SK-N-SH (cell line): ENCODE data around the gene AGBL4. TPM values are rescaled to one million over a fixed set of nuclear protein-coding genes. Genes with fewer than 3 reads are reported as not detected.

ENCODE experiments used
- CTCF ChIA-PET: fragments of 300-600, 350-600 bp; formaldehyde crosslinking; extraction: SDS; loops from one replicate; lab custom pipeline; 2021; lab: Yijun Ruan, JAX
- POLR2A ChIA-PET: fragments of 350-600 bp; sonication (Branson Sonifier 250); formaldehyde crosslinking; extraction: SDS; loops from one replicate; lab custom pipeline; 2020; ENCODE audit warnings: antibody characterized with exemption, inconsistent platforms; lab: Yijun Ruan, JAX
- DNase-seq: peaks from one replicate; pipeline ENCODE4 v3.0.0; 2012
- H2AFZ ChIP-seq: fragments of 200-600 bp; sonication (generic); 2 replicates; pipeline ENCODE4 v1.8.1; 2016; ENCODE audit warnings: antibody characterized with exemption, mild to moderate bottlenecking, low read depth
- H3F3A ChIP-seq: fragments of 200-600 bp; sonication (generic); replicated peaks from 2 replicates; pipeline ENCODE3; 2016; ENCODE audit warnings: antibody characterized with exemption, mild to moderate bottlenecking; ENCODE audit not compliant: insufficient read depth
- H3K27ac ChIP-seq, 2 experiments: fragments of 200-500 bp in 1 of 2; fragments of 200-600 bp in 1 of 2; sonication (Bioruptor generic) in 1 of 2; sonication (generic), shearing (Covaris generic) in 1 of 2; 2 replicates each; pipeline versions ENCODE4 v1.5.1 to v1.6.1; 2014 to 2016; ENCODE audit warnings: low read depth in 2 of 2, inconsistent platforms in 1 of 2, low read length in 1 of 2, mild to moderate bottlenecking in 1 of 2, mixed read lengths in 1 of 2
- H3K27me3 ChIP-seq: fragments of 200-600 bp; sonication (generic), shearing (Covaris generic); 2 replicates; pipeline ENCODE4 v1.6.1; 2016; ENCODE audit warnings: mixed run types; ENCODE audit not compliant: insufficient read depth
- H3K36me3 ChIP-seq, 2 experiments: fragments of 200-500 bp in 1 of 2; fragments of 200-600 bp in 1 of 2; sonication (Bioruptor generic) in 1 of 2; sonication (generic) in 1 of 2; replicated peaks in 1 of 2; 2 replicates each; pipeline versions ENCODE3 to v1.5.1; 2014 to 2016; ENCODE audit warnings: low read length in 1 of 2, mild to moderate bottlenecking in 1 of 2; ENCODE audit not compliant: insufficient read depth in 2 of 2, control insufficient read depth in 1 of 2
- H3K4me1 ChIP-seq, 2 experiments: fragments of 200-500 bp in 1 of 2; fragments of 200-600 bp in 1 of 2; sonication (Bioruptor generic) in 1 of 2; sonication (generic), shearing (Covaris generic) in 1 of 2; 2 replicates each; pipeline versions ENCODE4 v1.5.1 to v1.6.1; 2014 to 2016; ENCODE audit warnings: low read depth in 1 of 2, low read length in 1 of 2, mixed run types in 1 of 2; ENCODE audit not compliant: insufficient read depth in 2 of 2, control insufficient read depth in 1 of 2
- H3K4me2 ChIP-seq: fragments of 200-600 bp; sonication (generic), shearing (Covaris generic); 2 replicates; pipeline ENCODE4 v1.6.1; 2017; ENCODE audit warnings: mixed run types
- H3K4me3 ChIP-seq, 2 experiments: fragments of 200-500 bp in 1 of 2; fragments of 200-600 bp in 1 of 2; sonication (Bioruptor generic) in 1 of 2; sonication (generic), shearing (Covaris generic) in 1 of 2; 2 replicates each; pipeline versions ENCODE4 v1.5.1 to v1.8.1; 2014 to 2016; ENCODE audit warnings: low read depth in 2 of 2, inconsistent platforms in 1 of 2, low read length in 1 of 2, mild to moderate bottlenecking in 1 of 2, mixed read lengths in 1 of 2, moderate library complexity in 1 of 2
- H3K79me2 ChIP-seq: fragments of 200-600 bp; sonication (generic); 2 replicates; pipeline ENCODE4 v1.8.1; 2017; ENCODE audit warnings: mild to moderate bottlenecking; ENCODE audit not compliant: insufficient read depth
- H3K9ac ChIP-seq: fragments of 200-600 bp; sonication (generic); 2 replicates; pipeline ENCODE4 v1.6.1; 2017; ENCODE audit warnings: mixed run types
- H3K9me2 ChIP-seq: fragments of 200-600 bp; sonication (generic); 2 replicates; pipeline ENCODE4 v1.6.1; 2017; ENCODE audit warnings: mixed run types
- H3K9me3 ChIP-seq: fragments of 200-600 bp; sonication (generic); 2 replicates; pipeline ENCODE4 v1.6.1; 2017; ENCODE audit warnings: mixed run types, mild to moderate bottlenecking, moderate library complexity
- H4K20me1 ChIP-seq: fragments of 200-600 bp; sonication (generic); 2 replicates; pipeline ENCODE4 v1.6.1; 2017; ENCODE audit warnings: mild to moderate bottlenecking, mixed run types; ENCODE audit not compliant: insufficient read depth
- CHD2 ChIP-seq: fragments of 150-350 bp; IDR thresholded peaks from 2 replicates; pipeline ENCODE4 v1.6.1; 2018; ENCODE audit warnings: low read length; ENCODE audit not compliant: partially characterized antibody
- ELF1 ChIP-seq: IDR thresholded peaks from 2 replicates; pipeline ENCODE4 v1.4.0; 2012
- EP300 ChIP-seq, 2 experiments: IDR thresholded peaks; 2 replicates each; pipeline versions ENCODE4 v1.4.0 to v1.6.1; 2012; ENCODE audit warnings: borderline replicate concordance in 1 of 2, low read depth in 1 of 2, low read length in 1 of 2
- FOSL2 ChIP-seq: IDR thresholded peaks from 2 replicates; pipeline ENCODE4 v1.4.0; 2012; ENCODE audit warnings: low read depth, mild to moderate bottlenecking, moderate library complexity, borderline replicate concordance
- FOXJ3 ChIP-seq: sonication (generic); formaldehyde crosslinking; IDR thresholded peaks from 2 replicates; pipeline ENCODE4 v1.5.1; 2020; ENCODE audit warnings: mild to moderate bottlenecking, missing genetic modification reagents
- FOXM1 ChIP-seq: IDR thresholded peaks from 2 replicates; pipeline ENCODE4 v1.4.0; 2012; ENCODE audit warnings: low read depth, mild to moderate bottlenecking
- GATA2 ChIP-seq: sonication (generic); formaldehyde crosslinking; IDR thresholded peaks from 2 replicates; pipeline ENCODE4 v1.5.0; 2020; ENCODE audit warnings: mild to moderate bottlenecking, missing genetic modification reagents
- IRF3 ChIP-seq: fragments of 150-350 bp; IDR thresholded peaks from 2 replicates; pipeline ENCODE4 v1.6.1; 2016; ENCODE audit warnings: mild to moderate bottlenecking, low read depth, low read length
- MAX ChIP-seq: IDR thresholded peaks from 2 replicates; pipeline ENCODE4 v1.4.0; 2012; ENCODE audit warnings: low read depth
- MXI1 ChIP-seq: IDR thresholded peaks from 2 replicates; pipeline ENCODE4 v1.6.1; 2012; ENCODE audit warnings: mild to moderate bottlenecking, low read depth, low read length, improper control_type of control experiment
- NFIC ChIP-seq: IDR thresholded peaks from 2 replicates; pipeline ENCODE4 v1.4.0; 2012; ENCODE audit warnings: borderline replicate concordance
- PBX3 ChIP-seq: IDR thresholded peaks from 2 replicates; pipeline ENCODE4; 2012
- RCOR1 ChIP-seq: fragments of 150-350 bp; IDR thresholded peaks from 2 replicates; pipeline ENCODE4 v1.6.1; 2017; ENCODE audit warnings: antibody characterized with exemption, low read length
- RFX5 ChIP-seq: IDR thresholded peaks from 2 replicates; pipeline ENCODE4 v1.6.1; 2012; ENCODE audit warnings: mild to moderate bottlenecking, improper control_type of control experiment, low read length
- RXRA ChIP-seq: IDR thresholded peaks from 2 replicates; pipeline ENCODE4 v1.4.0; 2012; ENCODE audit warnings: low read depth, mild to moderate bottlenecking, borderline replicate concordance
- SIN3A ChIP-seq: IDR thresholded peaks from 2 replicates; pipeline ENCODE4 v1.6.1; 2012; ENCODE audit warnings: low read depth, mild to moderate bottlenecking, low read length, moderate library complexity, borderline replicate concordance
- SMC3 ChIP-seq: IDR thresholded peaks from 2 replicates; pipeline ENCODE4 v1.6.1; 2012; ENCODE audit warnings: low read depth, low read length, improper control_type of control experiment
- TAF1 ChIP-seq: IDR thresholded peaks from 2 replicates; pipeline ENCODE4 v1.6.1; 2012; ENCODE audit warnings: low read depth, mild to moderate bottlenecking, low read length, moderate library complexity, borderline replicate concordance
- TEAD4 ChIP-seq: IDR thresholded peaks from 2 replicates; pipeline ENCODE4 v1.4.0; 2012; ENCODE audit warnings: mild to moderate bottlenecking, borderline replicate concordance; ENCODE audit not compliant: insufficient read depth
- USF1 ChIP-seq: IDR thresholded peaks from 2 replicates; pipeline ENCODE4 v1.4.0; 2012; ENCODE audit warnings: low read depth, borderline replicate concordance
- USF2 ChIP-seq: fragments of 150-350 bp; IDR thresholded peaks from 2 replicates; pipeline ENCODE4 v1.6.1; 2017; ENCODE audit warnings: antibody characterized with exemption, low read length, low read depth, borderline replicate concordance
- YY1 ChIP-seq: IDR thresholded peaks from 2 replicates; pipeline ENCODE4 v1.4.0; 2012; ENCODE audit warnings: low read depth, mild to moderate bottlenecking
- WGBS: methylation state at CpG from one replicate; pipeline ENCODE4 v1.1.6; 2017; ENCODE audit warnings: low lambda C conversion rate; 5-methylcytosine and 5-hydroxymethylcytosine counted together
- polyA plus RNA-seq, 3 experiments: library from polyadenylated mRNA; depleted of rRNA; stranded (reverse); fragments of >200 nt; gene quantifications; 2 replicates each; pipeline ENCODE4 v1.2.3, GENCODE V29; 2012

The AGBL4 gene
- polyA plus RNA-seq, 1 of the 3 experiments (the other 2 are of a cell fraction): 0.07 TPM

GRCh38 chr1:49051647-49052046, 972.1 kb downstream of the AGBL4 start (continued):
- TF ChIP-seq USF2 (no peak), RXRA (no peak), EP300 (IDR thresholded peaks at IDR 0.05; ENCODE audit: borderline replicate concordance in 1 of 2, low read depth in 1 of 2, low read length in 1 of 2) (peak; percentile 75 to 97), ELF1 (no peak), IRF3 (no peak), SMC3 (no peak), MXI1 (no peak), CHD2 (peak; percentile 79), SIN3A (no peak), YY1 (no peak)
- TF ChIP-seq, all 33 proteins: peak for 16

- no peak overlapping the region for H2AFZ ChIP-seq
- no peaks in the 10 kb centered on the region for H3K9me2 ChIP-seq
- H3K27me3 ChIP-seq: no peaks in the 10 kb centered on the region
- DNase-seq: no peak
- no peak overlapping the region for H3K4me2 ChIP-seq
- ChIA-PET CTCF (interaction anchor here (0.8 to 2.2 kb wide), 5 partner anchors 131 to 1299 kb away, joined by 3 to 7 read pairs (median 5); no protein-coding TSS in a partner anchor), POLR2A (no interaction called here)
- no peaks in the 10 kb centered on the region for H4K20me1 ChIP-seq
- peaks cover 19 to 59% of the 10 kb centered on the region in 2 experiments for H3K4me1 ChIP-seq
- peak overlapping the region in 1 of 2 experiments; percentile 100; a peak in 2 of 4 replicates for H3K27ac ChIP-seq
- WGBS: 76% methylated on average over 4 of the region's 4 CpGs
- no peaks in the 10 kb centered on the region for H3K9me3 ChIP-seq
- peaks cover 6% of the 10 kb centered on the region for H3F3A ChIP-seq
- no peak for TF ChIP-seq IRF3
- TF ChIP-seq EP300 (IDR thresholded peaks at IDR 0.05; ENCODE audit: borderline replicate concordance in 1 of 2, low read depth in 1 of 2, low read length in 1 of 2): no peak
- TF ChIP-seq NFIC: no peak
- TF ChIP-seq GATA2 (CRISPR knock-in tag): no peak
- TF ChIP-seq MXI1: no peak
- TF ChIP-seq SIN3A: no peak
- no peak for TF ChIP-seq FOXJ3 (CRISPR knock-in tag)
- no peak for TF ChIP-seq USF2
- no peak for TF ChIP-seq PBX3
- TF ChIP-seq USF1: no peak
- no peak for TF ChIP-seq RXRA
- no peak for TF ChIP-seq TEAD4
- no peak for TF ChIP-seq YY1
- TF ChIP-seq RCOR1: no peak
- TF ChIP-seq FOSL2: no peak
- TF ChIP-seq SMC3: no peak
- no peak for TF ChIP-seq RFX5
- TF ChIP-seq FOXM1: no peak
- no peak for TF ChIP-seq MAX
- TF ChIP-seq TAF1: no peak
- no peak overlapping the region for H3K4me3 ChIP-seq
- H3K79me2 ChIP-seq: no peaks in the 10 kb centered on the region
- no peak overlapping the region for H3K9ac ChIP-seq
- peaks cover 0 to 3% of the 10 kb centered on the region in 2 experiments for H3K36me3 ChIP-seq
These were observed 973.7 kb downstream of the AGBL4 start for GRCh38 chr1:49050041-49050440.
